Stimulated activated CD8-positive, alpha-beta memory T cell treated with anti-CD3 and anti-CD28 coated beads, Interleukin-4, amount 100 ng/mL, for 1 hour (primary cell): Measurements from ENCODE around the gene CHP1.
"Not testable (repeated sequence)": the region's sequence is repeated elsewhere in the genome, so short reads cannot be mapped to it uniquely, and the experiment has no call there.

Source experiments
- DNase-seq, 2 donors: peaks; one replicate each; pipeline ENCODE4 v3.0.0-alpha.2; 2020; ENCODE audit warnings: low read depth in 2 of 2, low spot score in 1 of 2

CHP1 gene

GRCh38 chr15:41230650-41231421 is at the start of gene CHP1, which contains the start of gene EXD1:
CHP1 (plus strand) TSS chr15:41231268; CDS start chr15:41231383, 115 bp downstream.
EXD1 (minus strand) TSS chr15:41230757; CDS start chr15:41226575, 4,182 bp downstream.
- peak; percentile 88 to 90 for DNase-seq

DNA sequence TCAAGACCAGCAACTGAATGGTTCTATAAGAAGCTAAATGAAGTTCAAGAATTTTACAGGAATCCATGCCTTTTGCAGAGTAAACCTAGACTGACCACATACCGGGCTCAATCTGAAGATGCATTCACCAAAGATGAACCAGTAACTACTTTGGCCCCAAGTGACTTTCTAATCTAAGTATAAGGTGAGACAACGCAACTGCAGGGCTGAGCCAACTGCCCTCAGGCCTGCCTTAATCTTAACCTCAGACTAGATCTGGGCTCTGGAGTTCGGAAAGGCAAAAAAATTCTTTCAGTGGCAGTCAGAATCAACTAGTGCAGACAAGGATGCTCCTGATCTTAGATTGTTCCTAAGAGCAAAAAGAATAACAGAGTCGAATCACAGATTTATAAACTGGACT is 48.8 kb upstream of the CHP1 start:
- no peak for DNase-seq

- DNase-seq = no peak
Observed at GRCh38 chr15:41183581-41183980, 47.5 kb upstream of the CHP1 start.

- DNase-seq = no peak
Observed at GRCh38 chr15:41194444-41194843, 36.6 kb upstream of the CHP1 start.

- no peak for DNase-seq
Observed at GRCh38 chr15:41199470-41199869, 31.6 kb upstream of the CHP1 start.

GRCh38 chr15:41203395-41203794 is 27.7 kb upstream of the CHP1 start:
- no peak for DNase-seq

- DNase-seq = no peak
Observed at GRCh38 chr15:41205315-41205714, 25.8 kb upstream of the CHP1 start.

DNA sequence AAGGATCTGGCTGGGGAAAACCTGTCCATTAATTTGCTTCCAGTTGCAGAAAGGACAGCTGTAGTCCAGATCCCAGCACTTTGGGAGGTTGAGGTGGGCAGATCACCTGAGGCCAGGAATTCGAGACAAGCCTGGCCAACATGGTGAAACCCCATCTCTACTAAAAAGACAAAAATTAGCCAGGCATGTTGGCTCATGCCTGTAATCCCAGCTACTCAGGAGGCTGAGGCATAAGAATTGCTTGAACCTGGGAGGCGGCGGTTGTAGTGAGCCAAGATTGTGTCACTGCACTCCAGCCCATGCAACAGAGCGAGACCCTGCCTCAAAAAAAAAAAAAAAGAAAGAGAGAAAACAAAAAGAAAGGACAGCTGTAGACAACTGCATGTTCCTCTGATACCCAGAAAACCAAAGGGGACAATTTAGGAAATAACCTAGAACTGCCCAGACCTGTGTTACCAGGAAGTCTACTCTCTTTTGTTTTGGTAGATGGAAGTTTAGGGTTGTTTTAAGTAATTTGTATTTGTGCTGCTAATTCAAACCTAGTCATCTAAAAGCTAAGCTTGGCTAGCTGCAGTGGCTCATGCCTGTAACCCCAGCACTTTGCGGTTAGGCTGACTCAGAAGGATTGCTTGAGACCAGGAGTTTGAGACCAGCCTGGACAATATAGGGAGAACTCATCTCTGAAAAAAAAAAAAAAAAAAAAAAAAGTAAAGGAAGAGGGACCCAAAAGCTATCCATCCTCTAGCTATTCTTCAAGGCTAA is 23.2 kb upstream of the CHP1 start:
- DNase-seq = no peak

DNA sequence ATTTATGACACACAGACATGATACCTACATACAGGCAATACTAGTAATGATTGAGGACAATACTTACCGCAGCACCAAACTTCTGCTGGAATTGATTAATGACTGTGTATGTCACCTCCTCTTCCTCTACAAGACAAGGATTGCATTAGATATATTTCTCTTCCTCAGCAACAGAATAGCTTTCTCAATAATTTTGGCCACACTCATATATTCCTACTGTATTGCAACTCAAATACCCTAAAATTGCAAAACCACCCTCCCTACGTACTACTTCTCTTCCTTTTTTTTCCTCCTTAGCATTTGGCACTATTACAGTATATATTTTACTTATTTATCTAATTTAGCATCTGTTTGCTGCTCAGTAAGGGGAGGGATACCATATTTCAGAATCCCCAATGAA is 15.4 kb upstream of the CHP1 start:
- no peak for DNase-seq

- DNase-seq = no peak
Observed at GRCh38 chr15:41218851-41219250, 12.2 kb upstream of the CHP1 start.

DNA sequence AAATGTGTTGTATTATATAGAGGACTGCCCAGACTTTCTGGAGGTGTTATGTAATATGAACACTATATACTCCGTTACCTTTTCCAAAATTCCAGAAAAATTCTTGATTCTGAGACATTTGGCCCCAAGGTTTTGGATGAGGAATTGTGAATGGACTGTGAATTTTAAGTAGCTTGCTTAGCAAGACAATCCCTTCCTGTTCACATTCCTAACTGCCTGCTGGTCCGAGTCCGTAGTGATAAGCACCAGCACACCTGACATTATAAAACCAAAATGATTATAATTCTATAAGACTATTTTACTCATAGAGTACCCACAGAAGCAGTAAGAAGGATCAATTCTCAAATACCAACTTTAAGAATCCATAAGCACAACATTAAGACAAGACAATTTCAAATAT is 11.7 kb upstream of the CHP1 start:
- DNase-seq = no peak

DNA sequence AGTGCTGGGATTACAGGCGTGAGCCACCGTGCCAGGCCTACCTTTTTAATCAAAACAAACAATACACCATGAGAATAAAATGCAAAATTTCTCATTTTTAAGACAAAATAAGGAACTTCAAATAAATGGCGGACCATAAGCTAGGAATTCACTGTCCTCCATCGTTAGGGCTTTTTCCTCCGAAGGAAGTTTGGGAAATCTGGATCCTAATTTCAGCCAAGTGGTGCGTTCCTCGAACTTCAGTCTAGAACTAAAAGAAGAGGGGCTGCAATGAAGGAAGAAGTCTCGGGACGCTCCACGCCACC is 771 bp upstream of the CHP1 start:
- no peak for DNase-seq

DNA sequence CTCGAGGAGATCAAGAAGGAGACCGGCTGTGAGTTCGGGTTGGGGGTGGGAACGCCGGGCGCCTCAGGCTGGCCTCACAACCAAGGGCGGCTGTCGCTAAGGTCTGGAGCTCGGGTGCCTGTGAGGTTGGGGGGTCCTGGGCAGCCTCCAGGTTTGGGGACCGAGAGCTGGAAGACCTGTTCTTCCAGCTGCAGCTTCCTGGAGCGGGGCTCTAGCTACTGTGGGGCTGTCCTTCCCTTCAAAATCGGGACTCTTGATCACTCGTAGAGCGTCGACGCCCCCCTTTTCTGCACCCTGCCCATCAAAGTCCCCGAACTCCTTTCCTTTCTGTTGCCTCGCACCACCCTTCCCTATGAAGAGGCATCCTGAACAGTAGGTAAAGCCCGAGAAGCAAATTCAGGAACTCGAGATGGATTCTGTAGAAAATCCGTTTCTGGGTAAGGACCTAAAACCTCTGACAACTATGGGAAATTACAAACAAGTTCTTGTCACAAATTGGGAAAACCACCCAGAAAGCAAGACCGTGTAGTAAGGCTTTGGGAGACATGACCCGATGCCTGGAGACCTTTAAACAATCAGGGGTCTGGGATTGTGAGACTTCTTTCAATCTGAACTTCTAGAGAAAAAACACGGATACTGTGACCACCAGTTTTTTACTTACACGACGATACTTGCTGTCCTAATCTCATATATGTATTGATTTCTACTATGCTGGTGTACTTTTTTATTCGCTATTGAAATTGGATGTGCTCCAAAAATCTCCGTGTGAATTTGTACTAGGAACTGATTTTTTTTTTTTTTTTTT is 556 bp downstream of the CHP1 start:
- peak in 1 of 2 donors; percentile 0 for DNase-seq

- no peak for DNase-seq
Observed at GRCh38 chr15:41233367-41233771, 2.3 kb downstream of the CHP1 start.

- DNase-seq = not testable (repeated sequence)
Observed at GRCh38 chr15:41235228-41235627, 4.2 kb downstream of the CHP1 start.

DNA sequence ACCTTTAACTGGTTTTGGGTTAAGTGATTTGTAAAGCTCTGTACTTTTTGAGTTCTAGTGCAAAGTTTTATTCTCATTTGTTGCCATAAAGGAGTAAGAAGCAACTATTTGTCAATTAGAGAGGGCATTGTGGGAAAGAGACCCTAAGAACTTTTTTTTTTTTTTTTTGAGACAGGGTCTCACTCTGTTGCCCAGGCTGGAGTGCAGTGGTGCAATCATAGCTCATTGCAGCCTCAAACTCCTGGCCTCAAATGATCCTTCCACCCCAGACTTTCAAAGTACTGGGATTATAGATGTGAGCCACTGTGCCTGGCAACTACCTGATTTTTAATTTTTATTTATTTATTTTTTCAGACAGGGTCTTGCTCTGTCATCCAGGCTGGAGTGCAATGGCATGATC is 4.9 kb downstream of the CHP1 start:
- no peak for DNase-seq

GRCh38 chr15:41238100-41238499 is 7.0 kb downstream of the CHP1 start:
- DNase-seq = no peak

DNA sequence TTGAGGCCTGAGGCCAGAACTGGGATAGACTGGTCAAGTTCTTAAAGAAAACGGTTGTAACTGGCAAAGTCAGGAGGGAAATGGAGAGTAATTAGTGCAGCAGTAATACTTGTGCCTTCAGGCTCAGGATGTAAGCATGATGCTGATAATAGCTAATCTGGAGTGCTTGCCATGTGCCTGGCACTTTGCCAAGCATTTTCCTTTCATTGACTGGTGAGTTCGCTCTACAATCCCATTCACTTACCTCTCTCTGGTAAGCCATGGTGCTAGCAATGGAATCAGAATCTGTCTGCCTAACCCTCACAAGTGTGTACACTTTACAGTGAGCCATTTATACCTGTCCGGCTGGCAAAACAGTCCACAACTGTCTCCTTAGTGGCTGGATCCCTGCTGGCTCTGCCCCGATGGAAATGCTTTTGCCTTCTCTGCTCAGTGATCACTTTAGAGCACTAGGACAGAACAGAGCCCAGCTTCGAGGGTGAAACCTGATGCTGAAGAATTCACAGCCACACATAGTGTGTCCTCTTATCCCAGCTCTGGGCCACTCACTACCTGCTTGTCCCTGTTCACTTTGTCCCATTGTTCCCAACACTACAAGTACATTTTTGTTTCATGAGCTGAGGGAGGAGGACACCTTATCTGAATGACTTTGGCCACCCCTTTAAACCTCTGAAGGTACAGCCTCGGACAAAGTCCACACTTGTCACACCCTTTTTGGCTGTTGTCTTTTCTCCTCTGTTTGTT is 10.3 kb downstream of the CHP1 start:
- no peak for DNase-seq

- not testable (repeated sequence) for DNase-seq
Observed at GRCh38 chr15:41250745-41251144, 19.7 kb downstream of the CHP1 start.

DNA sequence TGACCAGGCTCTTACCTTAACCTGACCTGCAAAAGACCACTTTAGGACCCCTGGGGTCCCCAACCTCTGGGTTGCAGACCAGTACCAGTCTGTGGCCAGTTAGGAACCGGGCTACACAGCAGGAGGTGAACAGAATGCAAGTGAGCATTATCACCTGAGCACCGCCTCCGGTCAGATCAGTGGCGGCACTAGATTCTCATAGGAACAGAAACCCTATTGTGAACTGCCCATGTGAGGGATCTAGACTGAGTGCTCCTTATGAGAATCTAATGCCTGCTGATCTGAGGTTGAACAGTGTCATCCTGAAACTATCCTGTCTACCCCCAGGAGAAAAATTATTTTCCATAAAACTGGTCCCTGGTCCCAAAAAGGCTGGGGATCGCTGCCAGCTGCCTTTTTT is 20.3 kb downstream of the CHP1 start:
- DNase-seq = no peak

- no peak for DNase-seq
Observed at GRCh38 chr15:41254560-41254959, 23.5 kb downstream of the CHP1 start.
